Heart right ventricle (tissue), 16 donors: Measurements from ENCODE around the gene ALMS1. TPM values are rescaled to one million over a fixed set of nuclear protein-coding genes. Genes with fewer than 3 reads are reported as not detected.
A peak's percentile ranks its signal among the peaks of the same experiment; 100 is the strongest.

ENCODE experiments used
- ATAC-seq, 8 donors: fragments of 200-7000 bp; cut with Tn5 transposase; one replicate each; pipeline ENCODE4 v1.9.1; 2020; ENCODE audit warnings: mild to moderate bottlenecking in 8 of 8, moderate library complexity in 8 of 8, moderate number of reproducible peaks in 1 of 8
- DNase-seq, 2 donors: peaks; one replicate each; pipeline ENCODE4 v3.0.0-alpha.2; 2020
- H3K27ac ChIP-seq, 10 donors: fragments of 200-600 bp; sonication (generic) in 2 of 10; one replicate each; pipeline versions ENCODE4 v1.5.0 to v1.8.0; 2020 to 2022; ENCODE audit warnings: mild to moderate bottlenecking in 3 of 10
- H3K27me3 ChIP-seq, 7 donors: fragments of 200-600 bp; one replicate each; pipeline ENCODE4 v1.8.0; 2021 to 2022; ENCODE audit warnings: mild to moderate bottlenecking in 2 of 7
- H3K36me3 ChIP-seq, 9 donors: fragments of 200-600 bp; sonication (generic) in 1 of 9; one replicate each; pipeline versions ENCODE4 v1.5.0 to v1.8.0; 2020 to 2022; ENCODE audit warnings: mild to moderate bottlenecking in 2 of 9
- H3K4me1 ChIP-seq, 9 donors: fragments of 200-600 bp; sonication (generic) in 1 of 9; one replicate each; pipeline versions ENCODE4 v1.5.0 to v1.8.0; 2020 to 2022; ENCODE audit warnings: mild to moderate bottlenecking in 4 of 9
- H3K4me3 ChIP-seq, 10 donors: fragments of 200-600 bp; sonication (generic) in 2 of 10; one replicate each; pipeline versions ENCODE4 v1.5.0 to v1.8.0; 2020 to 2022; ENCODE audit warnings: mild to moderate bottlenecking in 7 of 10, moderate library complexity in 2 of 10
- H3K9me3 ChIP-seq, 11 donors: fragments of 200-600 bp in 10 of 11; sonication (generic) in 2 of 11; one replicate each; pipeline versions ENCODE4 v1.5.0 to v1.8.0; 2013 to 2022; ENCODE audit warnings: mild to moderate bottlenecking in 2 of 11, control low read depth in 1 of 11, moderate library complexity in 1 of 11
- WGBS, 2 donors: extraction: QIAGEN DNeasy Blood & Tissue Kit; methylation state at CpG; one replicate each; pipeline ENCODE4 v1.1.7; 2013; ENCODE audit warnings: inconsistent platforms in 1 of 2; 5-methylcytosine and 5-hydroxymethylcytosine counted together
- intact Hi-C, 10 donors: fragments of 100-400 bp; cut with DNase I; formaldehyde crosslinking; loops; one replicate each; pipeline versions ENCODE4 v1.11.1 to v1.14.2; 2022
- polyA plus RNA-seq, 2 donors: library from polyadenylated mRNA; stranded (reverse); fragments of 200-250 nt; gene quantifications; one replicate each; pipeline ENCODE4 v1.2.3, GENCODE V29; 2013
- total RNA-seq, 10 donors: library from RNA; stranded (reverse); fragmentation: NEBNext Ultra II Directional in 3 of 10; extraction: Animal tissue kit (Norgen Biotek cat#: 25700) in 3 of 10; gene quantifications; one replicate each; pipeline versions ENCODE4 v1.2.1 to v1.2.4, GENCODE V29; 2021 to 2023
- TF ChIP-seq, protein P1 (sequence below), 9 donors: fragments of 200-600 bp; sonication (generic) in 2 of 9; IDR thresholded peaks; one replicate each; pipeline versions ENCODE4 v1.5.0 to v1.8.0; 2021 to 2022; ENCODE audit warnings: antibody characterized with exemption in 9 of 9, mild to moderate bottlenecking in 5 of 9, moderate library complexity in 1 of 9
- donor health status: Arrhythmogenic right ventricular cardiomyopathy.
- donor health status: ischemic (EF 13 %, LVEDD 7.1; RV severe dilation, severe dysfunction).
- donor health status: healthy with polysubstance abuse.
- donor health status: DM: no; HTN: yes; CAD: no.
- donor health status: DM: no; HTN: no; CAD: no.
- donor health status: ischemic (EF 25% LVEDD 6.9; RV normal size, moderate dysfunction).
- donor health status: ischemic (EF 25% LVEDD 5.7; RV mildly dilated, moderate dysfunction).
- donor health status: healthy.
- donor health status: DM: yes; HTN: yes; CAD: no.
- donor health status: Ischemic cardiomyopathy.
- donor health status: ischemic (EF 35%, LVEDD 5.7; RV mildly dilated, moderate dysfunction).
- donor health status: nonischemic (EF 11% LVEDD 7.7; RV severe dilation, severe dysfunction).
- donor health status: DM: yes; HTN: yes; CAD: no.
- donor health status: PGD.
- donor health status: ischemic (EF 29% LVEDD 5.4; RV normal size, mild dysfunction).
- donor health status: nonischemic (EF 23%, LVEDD 6.1; RV moderate dilation, normal function).

ALMS1 gene
- total and polyA plus RNA-seq, 12 donors, result 3.8 to 16.9 (median 9.7) TPM

DNA sequence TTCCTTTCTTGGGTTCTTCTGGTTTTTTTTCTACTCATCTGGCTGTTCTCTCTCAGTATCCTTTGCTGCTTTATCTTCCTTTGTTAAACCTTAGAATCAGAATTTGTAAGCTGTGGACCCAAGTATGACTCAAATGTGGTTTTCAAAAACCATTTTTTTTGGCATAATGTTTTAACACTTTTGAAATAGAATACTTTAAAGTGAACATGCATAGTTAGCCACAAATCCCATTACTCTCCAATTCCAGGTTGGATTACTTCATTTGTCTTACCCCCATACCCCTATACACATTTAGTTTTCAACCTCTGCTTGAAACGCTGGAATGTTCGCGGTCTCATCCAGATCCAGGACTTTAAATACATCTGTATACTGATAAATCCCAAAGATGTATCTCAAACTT, 29.1 kb downstream of the ALMS1 start:
- peaks cover 0 to 18% (median 9%) of the 10 kb centered on the region in 9 donors for H3K4me1 ChIP-seq
- no peaks in the 10 kb centered on the region for H3K9me3 ChIP-seq
- H3K36me3 ChIP-seq, result peaks cover 0 to 15% (median 0%) of the 10 kb centered on the region in 9 donors
- H3K4me3 ChIP-seq, result no peak overlapping the region
- intact Hi-C loops, result no loop called here
- TF ChIP-seq, protein P1, sequence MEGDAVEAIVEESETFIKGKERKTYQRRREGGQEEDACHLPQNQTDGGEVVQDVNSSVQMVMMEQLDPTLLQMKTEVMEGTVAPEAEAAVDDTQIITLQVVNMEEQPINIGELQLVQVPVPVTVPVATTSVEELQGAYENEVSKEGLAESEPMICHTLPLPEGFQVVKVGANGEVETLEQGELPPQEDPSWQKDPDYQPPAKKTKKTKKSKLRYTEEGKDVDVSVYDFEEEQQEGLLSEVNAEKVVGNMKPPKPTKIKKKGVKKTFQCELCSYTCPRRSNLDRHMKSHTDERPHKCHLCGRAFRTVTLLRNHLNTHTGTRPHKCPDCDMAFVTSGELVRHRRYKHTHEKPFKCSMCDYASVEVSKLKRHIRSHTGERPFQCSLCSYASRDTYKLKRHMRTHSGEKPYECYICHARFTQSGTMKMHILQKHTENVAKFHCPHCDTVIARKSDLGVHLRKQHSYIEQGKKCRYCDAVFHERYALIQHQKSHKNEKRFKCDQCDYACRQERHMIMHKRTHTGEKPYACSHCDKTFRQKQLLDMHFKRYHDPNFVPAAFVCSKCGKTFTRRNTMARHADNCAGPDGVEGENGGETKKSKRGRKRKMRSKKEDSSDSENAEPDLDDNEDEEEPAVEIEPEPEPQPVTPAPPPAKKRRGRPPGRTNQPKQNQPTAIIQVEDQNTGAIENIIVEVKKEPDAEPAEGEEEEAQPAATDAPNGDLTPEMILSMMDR (IDR thresholded peaks at IDR 0.05), result no peak
- no peak overlapping the region for H3K27ac ChIP-seq
- H3K27me3 ChIP-seq, result no peaks in the 10 kb centered on the region
- ATAC-seq (no peak), DNase-seq (no peak)
- 96 to 97% methylated on average over 3 of the region's 3 CpGs for WGBS, 2 donors

DNA sequence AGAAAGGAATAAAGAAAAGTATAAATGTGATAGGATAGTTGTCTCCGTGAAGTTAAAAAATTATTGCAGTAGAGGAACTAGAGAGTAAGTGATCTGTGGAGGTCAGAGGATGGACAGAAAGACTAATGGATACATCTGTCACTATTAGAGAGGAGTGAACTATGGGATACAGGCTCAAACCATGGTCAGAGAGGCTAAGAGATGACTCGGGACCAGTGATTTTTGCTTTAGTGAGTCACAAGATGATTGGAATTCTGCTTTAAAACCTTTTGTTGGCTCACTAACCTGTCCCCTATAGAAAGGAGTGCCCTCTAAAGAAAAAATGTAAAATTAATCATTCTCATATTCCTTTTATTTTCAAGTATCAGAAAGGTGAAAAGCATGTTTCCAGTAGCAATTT, 30.3 kb downstream of the ALMS1 start:
- Histone ChIP-seq H3K27me3 (no peaks in the 10 kb centered on the region), H3K27ac (no peak overlapping the region), H3K4me1 (peaks cover 0 to 18% (median 9%) of the 10 kb centered on the region in 9 donors), H3K4me3 (no peak overlapping the region), H3K9me3 (no peaks in the 10 kb centered on the region), H3K36me3 (peaks cover 0 to 15% (median 0%) of the 10 kb centered on the region in 9 donors)
- 92 to 97% methylated on average over 2 of the region's 2 CpGs for WGBS, 2 donors
- TF ChIP-seq, protein P1 (IDR thresholded peaks at IDR 0.05), result no peak
- DNase-seq (no peak), ATAC-seq (no peak)
- intact Hi-C loops, result no loop called here

DNA sequence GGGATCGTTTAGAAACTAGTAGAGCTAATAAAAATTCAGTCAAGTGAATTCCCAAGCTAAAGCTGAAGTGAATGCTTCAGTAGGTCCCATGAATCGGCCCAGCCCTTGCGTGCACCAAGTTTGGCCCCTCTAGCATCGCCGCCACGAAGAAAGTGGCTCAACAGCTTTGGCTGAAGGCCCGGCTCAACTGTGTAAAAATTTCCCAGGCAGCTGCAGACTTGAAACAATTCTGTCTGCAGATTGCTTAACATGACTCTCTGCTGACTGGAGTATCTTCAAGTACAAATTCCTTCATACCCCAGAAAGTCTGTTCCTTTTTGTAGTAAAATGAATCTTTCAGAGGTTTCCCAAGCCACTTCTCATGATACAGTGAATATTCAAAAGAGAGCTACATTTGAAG, 32.7 kb downstream of the ALMS1 start:
- intact Hi-C loops, result no loop called here
- WGBS, 2 donors, result 27 to 44% methylated on average over 7 of the region's 7 CpGs
- Histone ChIP-seq H3K9me3 (no peaks in the 10 kb centered on the region), H3K27ac (peak overlapping the region in 7 of 10 donors; percentile 6 to 39 (median 16)), H3K36me3 (peaks cover 0 to 21% (median 0%) of the 10 kb centered on the region in 9 donors), H3K4me1 (peaks cover 0 to 18% (median 9%) of the 10 kb centered on the region in 9 donors), H3K4me3 (no peak overlapping the region), H3K27me3 (no peaks in the 10 kb centered on the region)
- peak; percentile 65 to 68 for DNase-seq
- TF ChIP-seq, protein P1 (IDR thresholded peaks at IDR 0.05), result no peak
- peak; percentile 71 to 95 (median 88) for ATAC-seq

DNA sequence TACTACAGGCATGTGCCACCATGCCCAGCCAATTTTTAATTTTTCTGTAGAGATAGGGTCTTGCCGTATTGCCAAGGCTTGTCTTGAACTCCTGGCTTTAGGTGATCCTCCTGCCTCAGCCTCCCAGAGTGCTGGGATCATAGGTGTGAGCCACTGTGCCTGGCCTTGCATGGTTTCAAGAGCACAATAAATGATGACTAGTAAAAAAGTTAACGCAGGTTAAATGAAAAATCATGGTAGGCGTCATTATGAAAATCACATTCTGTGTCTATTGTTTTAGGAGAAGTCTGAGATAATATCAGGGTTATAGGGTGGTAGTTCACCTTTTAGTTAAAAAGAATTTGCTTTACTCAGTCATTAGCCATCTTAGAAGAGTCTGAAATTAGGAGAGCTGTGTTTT, 38.3 kb downstream of the ALMS1 start:
- no peak overlapping the region for H3K4me3 ChIP-seq
- peaks cover 0 to 6% (median 5%) of the 10 kb centered on the region in 9 donors for H3K4me1 ChIP-seq
- TF ChIP-seq, protein P1 (IDR thresholded peaks at IDR 0.05), result no peak
- ATAC-seq (no peak), DNase-seq (no peak)
- intact Hi-C loops, result no loop called here
- H3K27ac ChIP-seq, result no peak overlapping the region
- no peaks in the 10 kb centered on the region for H3K9me3 ChIP-seq
- H3K36me3 ChIP-seq, result peaks cover 0 to 54% (median 5%) of the 10 kb centered on the region in 9 donors
- WGBS, 2 donors, result 95 to 100% methylated on average over 3 of the region's 3 CpGs
- H3K27me3 ChIP-seq, result no peaks in the 10 kb centered on the region
